Activated CD4-positive, alpha-beta T cell treated with anti-CD3 and anti-CD28 coated beads, Interleukin-2, Interleukin-6, amounts not matched to agents 100 ng/mL and 50 ng/mL, durations not matched to agents 16 hours and 8 hours (primary cell): ENCODE measurements around the gene SASH3.

Source experiments
- DNase-seq: peaks from one replicate; pipeline ENCODE4 v3.0.0-alpha.2; 2020

SASH3 gene

DNA sequence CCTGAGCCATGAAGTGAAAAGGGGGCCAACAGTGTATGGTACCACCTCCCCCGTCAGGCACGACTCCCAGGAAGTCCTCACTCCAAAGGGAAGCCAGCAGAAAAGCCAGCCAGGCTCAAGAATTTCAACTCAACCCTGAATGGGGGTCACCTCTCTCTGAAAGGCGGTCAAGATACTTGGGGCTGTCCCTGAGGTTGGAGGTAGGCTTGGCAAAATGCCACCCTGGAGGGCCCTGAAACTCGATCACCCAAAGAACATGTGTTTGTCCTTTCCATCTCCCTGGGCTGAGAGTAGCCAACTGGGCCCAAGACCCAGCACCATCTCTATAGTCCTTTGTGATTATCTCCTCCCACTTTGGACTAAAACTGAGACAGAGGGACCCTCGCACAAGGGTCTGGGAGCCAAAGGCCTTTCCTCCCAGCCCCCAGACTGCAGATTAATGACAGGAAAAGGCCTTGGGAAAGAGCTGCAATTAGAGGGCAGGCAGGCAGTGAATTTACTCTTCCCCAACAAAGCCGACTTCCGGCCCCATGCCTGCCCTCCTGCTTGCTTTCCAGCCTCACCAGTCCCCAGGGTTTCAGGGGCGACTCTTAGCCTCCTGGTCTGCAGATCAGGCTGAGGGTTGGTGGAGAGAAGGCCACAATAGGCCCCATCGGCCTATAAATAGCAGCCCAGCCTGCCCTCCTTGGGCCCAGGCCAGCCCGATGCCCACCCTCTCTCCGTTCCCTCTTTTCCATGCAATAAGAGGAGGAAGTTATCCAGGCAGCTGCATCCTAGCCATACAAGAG is 5.6 kb downstream of the SASH3 start:
- DNase-seq, result no peak

GRCh38 chrX:129786210-129786651 is 6.5 kb downstream of the SASH3 start:
- no peak for DNase-seq

- no peak for DNase-seq
Measured at GRCh38 chrX:129787336-129788055, 7.7 kb downstream of the SASH3 start.

- no peak for DNase-seq
Measured at GRCh38 chrX:129788527-129788926, 8.8 kb downstream of the SASH3 start.

DNA sequence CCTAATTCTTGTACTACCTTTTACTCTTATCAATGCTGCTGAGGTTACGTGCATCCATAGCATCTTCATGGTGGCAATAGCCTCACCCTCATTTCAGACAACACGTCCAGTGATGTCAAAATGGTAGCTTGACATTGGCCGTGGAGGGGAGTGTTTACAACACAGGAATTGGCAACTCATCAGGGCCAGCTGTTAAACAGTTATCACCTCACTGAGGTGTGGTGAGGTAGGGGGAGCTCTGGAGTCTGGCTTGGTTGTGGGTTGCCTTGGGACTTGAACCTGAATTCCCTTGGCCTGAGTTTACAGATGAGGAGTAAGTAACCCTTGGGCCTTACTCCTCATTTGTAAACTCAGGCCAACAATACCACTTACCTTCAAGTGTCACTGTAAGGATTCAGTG is 10.4 kb downstream of the SASH3 start:
- DNase-seq, result no peak

- no peak for DNase-seq
Measured at GRCh38 chrX:129790808-129791207, 11.1 kb downstream of the SASH3 start.

- no peak for DNase-seq
Measured at GRCh38 chrX:129791336-129791735, 11.6 kb downstream of the SASH3 start.

DNA sequence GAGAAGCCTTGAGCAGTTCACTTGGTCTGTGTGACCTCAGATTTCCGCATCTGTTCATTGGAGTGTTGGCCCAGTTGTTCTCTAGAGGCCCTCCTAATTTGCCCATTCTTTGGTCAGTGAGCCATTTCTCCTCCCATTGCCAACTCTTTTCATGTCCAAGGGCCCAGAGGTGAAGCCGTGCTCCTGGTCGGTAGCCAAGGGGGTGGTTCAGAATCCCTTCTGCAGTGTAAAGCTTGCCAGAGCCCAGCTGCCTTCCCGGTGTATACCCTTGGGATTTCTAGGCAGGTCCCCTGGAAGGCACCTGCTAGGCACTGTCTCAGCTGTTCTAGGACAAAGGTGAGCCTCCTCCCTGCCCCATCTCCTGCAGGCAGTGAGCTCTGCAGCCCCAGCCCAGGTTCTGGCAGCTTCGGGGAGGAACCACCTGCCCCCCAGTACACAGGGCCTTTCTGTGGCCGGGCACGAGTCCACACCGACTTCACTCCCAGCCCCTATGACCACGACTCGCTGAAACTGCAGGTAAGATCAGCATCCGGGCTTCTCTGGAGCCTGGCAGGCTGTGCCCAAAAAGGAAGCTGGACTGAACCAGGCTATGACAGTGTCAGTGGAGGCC is 12.3 kb downstream of the SASH3 start:
- DNase-seq, result no peak

GRCh38 chrX:129792586-129793291 is 13.0 kb downstream of the SASH3 start:
- no peak for DNase-seq

GRCh38 chrX:129793604-129794191 is 13.9 kb downstream of the SASH3 start:
- no peak for DNase-seq

- no peak for DNase-seq
Measured at GRCh38 chrX:129795584-129795983, 15.8 kb downstream of the SASH3 start.

GRCh38 chrX:129797251-129797906 is 17.6 kb downstream of the SASH3 start:
- DNase-seq, result no peak

GRCh38 chrX:129798456-129798855 is 18.7 kb downstream of the SASH3 start:
- DNase-seq, result no peak

- peak; percentile 49 for DNase-seq
Measured at GRCh38 chrX:129798888-129799287, 19.1 kb downstream of the SASH3 start.

- DNase-seq, result no peak
Measured at GRCh38 chrX:129800186-129800585, 20.4 kb downstream of the SASH3 start.

DNA sequence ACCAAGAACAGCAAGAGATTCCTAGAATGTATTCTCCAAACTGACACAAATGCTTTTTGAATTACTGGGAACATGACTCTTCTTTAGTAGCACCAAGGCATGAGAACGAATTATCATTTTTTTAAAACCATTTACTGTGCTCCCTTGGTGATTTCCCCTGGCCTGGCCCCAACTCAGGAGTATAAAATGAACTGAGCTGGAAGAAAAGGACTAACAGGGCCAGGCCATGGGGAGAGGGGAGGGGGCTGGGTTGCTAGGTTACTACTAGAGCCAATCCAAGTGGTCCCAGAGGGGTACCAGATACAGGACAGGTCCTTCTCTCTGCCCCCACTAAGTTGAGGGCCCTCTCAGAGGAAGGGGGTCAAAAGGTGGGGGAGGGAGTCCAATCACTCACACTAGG is 23.1 kb downstream of the SASH3 start:
- DNase-seq, result no peak

- no peak for DNase-seq
Measured at GRCh38 chrX:129804806-129805205, 25.1 kb downstream of the SASH3 start.

DNA sequence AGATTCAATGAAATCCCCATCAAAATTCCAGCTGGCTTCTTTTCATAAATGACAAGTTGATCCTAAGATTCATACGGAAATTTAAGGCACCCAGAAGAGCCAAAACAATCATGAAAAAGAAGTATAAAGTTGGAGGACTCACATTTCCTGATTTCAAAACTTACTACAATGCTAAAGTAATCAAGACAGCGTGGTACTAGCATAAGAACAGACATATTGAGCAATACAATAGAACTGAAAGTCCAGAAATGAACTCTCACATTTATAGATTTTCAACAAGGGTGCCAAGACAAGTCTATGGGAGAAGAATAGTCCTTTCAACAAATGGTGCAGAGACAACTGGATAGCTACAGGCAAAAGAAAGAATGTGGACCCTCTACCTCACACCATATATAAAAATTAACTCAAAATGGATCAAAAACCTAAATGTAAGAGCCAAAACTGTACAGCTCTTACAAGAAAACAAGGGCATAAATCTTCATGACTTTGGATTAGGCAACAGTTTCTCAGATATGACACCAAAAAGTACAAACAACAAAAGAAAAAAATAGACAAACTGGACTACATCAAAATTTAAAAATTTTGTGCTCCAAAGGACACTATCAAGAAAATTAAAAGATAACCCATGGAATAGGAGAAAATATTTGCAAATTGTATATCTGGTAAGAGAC is 28.5 kb downstream of the SASH3 start:
- no peak for DNase-seq

- peak; percentile 26 for DNase-seq
Measured at GRCh38 chrX:129808829-129809796, 29.4 kb downstream of the SASH3 start.

DNA sequence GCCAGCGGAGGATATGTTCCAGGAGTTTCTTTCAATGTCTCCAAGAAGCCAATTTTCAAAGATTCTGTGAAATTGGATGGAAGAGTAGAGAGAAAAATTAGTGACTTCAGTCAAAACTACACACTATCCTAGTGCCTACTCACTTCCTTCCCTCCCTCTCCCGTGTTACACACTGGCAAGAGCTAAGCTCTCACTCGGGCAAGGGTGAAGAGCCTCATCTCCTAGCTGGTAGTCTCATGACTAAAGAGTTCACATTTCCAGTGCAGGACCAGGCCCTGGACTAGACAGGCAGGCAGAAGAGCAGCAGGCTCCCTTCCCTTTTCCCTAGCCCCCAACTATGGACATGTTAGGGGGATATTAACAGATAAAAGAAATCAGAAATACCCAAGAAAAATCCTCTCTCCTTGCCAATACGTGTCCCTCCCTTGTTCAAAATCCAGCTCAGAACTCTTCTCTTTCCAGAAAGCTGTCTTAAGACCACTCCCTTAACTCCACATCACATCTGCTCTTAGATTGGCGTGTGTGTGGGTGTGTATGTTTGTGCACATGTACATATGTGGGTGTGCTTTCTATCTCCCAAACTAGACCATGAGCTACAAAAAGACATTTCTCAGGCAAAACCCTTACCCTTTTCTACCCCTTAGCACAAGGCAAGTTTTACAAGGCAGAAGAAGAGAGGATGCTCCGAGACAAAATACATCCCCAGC is 34.1 kb downstream of the SASH3 start:
- DNase-seq, result no peak
